Mucosa of stomach (tissue), 1 donor: ENCODE data around the gene MSX1.

Source experiments
- H3K27me3 ChIP-seq: one replicate; pipeline ENCODE4 v1.7.0; 2013; ENCODE audit warnings: mild to moderate bottlenecking, low read length; ENCODE audit not compliant: control insufficient read depth, insufficient read depth
- H3K36me3 ChIP-seq: one replicate; pipeline ENCODE4 v1.7.0; 2013; ENCODE audit warnings: low read length; ENCODE audit not compliant: control insufficient read depth, insufficient read depth
- H3K4me1 ChIP-seq: one replicate; pipeline ENCODE4 v1.7.0; 2013; ENCODE audit warnings: mild to moderate bottlenecking, low read length; ENCODE audit not compliant: control insufficient read depth, insufficient read depth
- H3K4me3 ChIP-seq: one replicate; pipeline ENCODE4 v1.7.0; 2013; ENCODE audit warnings: low read length
- H3K9ac ChIP-seq: one replicate; pipeline ENCODE4 v1.7.0; 2013; ENCODE audit warnings: mild to moderate bottlenecking, low read length, moderate library complexity
- H3K9me3 ChIP-seq: one replicate; pipeline ENCODE4 v1.7.0; 2013; ENCODE audit warnings: mild to moderate bottlenecking, low read length, moderate library complexity; ENCODE audit not compliant: control insufficient read depth
- donor health status: Pancreatic carcinoma.

The MSX1 gene

GRCh38 chr4:4862071-4862551 lies 2.6 kb downstream of the MSX1 start:
- peaks cover 94% of the 10 kb centered on the region for H3K27me3 ChIP-seq
- H3K4me1 ChIP-seq = peaks cover 25% of the 10 kb centered on the region
- H3K9ac ChIP-seq = no peak overlapping the region
- H3K9me3 ChIP-seq = peaks cover 3% of the 10 kb centered on the region
- H3K36me3 ChIP-seq = no peaks in the 10 kb centered on the region
- H3K4me3 ChIP-seq = no peak overlapping the region

- H3K9me3 ChIP-seq = no peaks in the 10 kb centered on the region
- H3K36me3 ChIP-seq = no peaks in the 10 kb centered on the region
- peaks cover 94% of the 10 kb centered on the region for H3K27me3 ChIP-seq
- H3K4me3 ChIP-seq = no peak overlapping the region
- H3K9ac ChIP-seq = no peak overlapping the region
- H3K4me1 ChIP-seq = peaks cover 21% of the 10 kb centered on the region
Measured at GRCh38 chr4:4862665-4863482, 3.4 kb downstream of the MSX1 start.

GRCh38 chr4:4864443-4864939 lies 5.0 kb downstream of the MSX1 start:
- H3K4me1 ChIP-seq = peaks cover 21% of the 10 kb centered on the region
- no peaks in the 10 kb centered on the region for H3K36me3 ChIP-seq
- no peak overlapping the region for H3K4me3 ChIP-seq
- H3K9ac ChIP-seq = no peak overlapping the region
- H3K9me3 ChIP-seq = no peaks in the 10 kb centered on the region
- peaks cover 93% of the 10 kb centered on the region for H3K27me3 ChIP-seq

GRCh38 chr4:4864940-4865704 lies 5.7 kb downstream of the MSX1 start:
- H3K4me1 ChIP-seq = peaks cover 21% of the 10 kb centered on the region
- H3K27me3 ChIP-seq = peaks cover 95% of the 10 kb centered on the region
- no peaks in the 10 kb centered on the region for H3K9me3 ChIP-seq
- no peaks in the 10 kb centered on the region for H3K36me3 ChIP-seq
- no peak overlapping the region for H3K4me3 ChIP-seq
- H3K9ac ChIP-seq = no peak overlapping the region

- Histone ChIP-seq H3K36me3 (no peaks in the 10 kb centered on the region), H3K9ac (no peak overlapping the region), H3K9me3 (no peaks in the 10 kb centered on the region), H3K4me3 (no peak overlapping the region), H3K4me1 (peaks cover 16% of the 10 kb centered on the region), H3K27me3 (peaks cover 95% of the 10 kb centered on the region)
Measured at GRCh38 chr4:4865705-4866123, 6.2 kb downstream of the MSX1 start.

GRCh38 chr4:4866124-4866865 lies 6.8 kb downstream of the MSX1 start:
- Histone ChIP-seq H3K4me1 (peaks cover 12% of the 10 kb centered on the region), H3K9me3 (no peaks in the 10 kb centered on the region), H3K36me3 (no peaks in the 10 kb centered on the region), H3K9ac (no peak overlapping the region), H3K27me3 (peaks cover 95% of the 10 kb centered on the region), H3K4me3 (no peak overlapping the region)

GRCh38 chr4:4866866-4867374 lies 7.5 kb downstream of the MSX1 start:
- Histone ChIP-seq H3K4me1 (peaks cover 12% of the 10 kb centered on the region), H3K4me3 (no peak overlapping the region), H3K27me3 (peaks cover 95% of the 10 kb centered on the region), H3K9me3 (no peaks in the 10 kb centered on the region), H3K9ac (no peak overlapping the region), H3K36me3 (no peaks in the 10 kb centered on the region)

GRCh38 chr4:4867375-4868039 lies 8.0 kb downstream of the MSX1 start:
- H3K9me3 ChIP-seq = no peaks in the 10 kb centered on the region
- H3K36me3 ChIP-seq = no peaks in the 10 kb centered on the region
- H3K4me1 ChIP-seq = peaks cover 12% of the 10 kb centered on the region
- no peak overlapping the region for H3K4me3 ChIP-seq
- H3K9ac ChIP-seq = no peak overlapping the region
- peaks cover 95% of the 10 kb centered on the region for H3K27me3 ChIP-seq

- Histone ChIP-seq H3K9me3 (no peaks in the 10 kb centered on the region), H3K4me1 (peaks cover 12% of the 10 kb centered on the region), H3K36me3 (no peaks in the 10 kb centered on the region), H3K9ac (no peak overlapping the region), H3K27me3 (peaks cover 95% of the 10 kb centered on the region), H3K4me3 (no peak overlapping the region)
Measured at GRCh38 chr4:4868040-4868757, 8.7 kb downstream of the MSX1 start.

GRCh38 chr4:4868758-4869723 lies 9.6 kb downstream of the MSX1 start:
- Histone ChIP-seq H3K27me3 (peaks cover 99% of the 10 kb centered on the region), H3K9me3 (no peaks in the 10 kb centered on the region), H3K36me3 (no peaks in the 10 kb centered on the region), H3K9ac (no peak overlapping the region), H3K4me3 (no peak overlapping the region), H3K4me1 (peaks cover 12% of the 10 kb centered on the region)
